Activated CD8-positive, alpha-beta memory T cell treated with anti-CD3 and anti-CD28 coated beads for 24 hours (primary cell): Measurements from ENCODE around the gene MYD88.
"Not testable (repeated sequence)": the region's sequence is repeated elsewhere in the genome, so short reads cannot be mapped to it uniquely, and the experiment has no call there.

Source experiments
- DNase-seq: peaks from one replicate; pipeline ENCODE4 v3.0.0-alpha.2; 2020

MYD88 gene

DNA sequence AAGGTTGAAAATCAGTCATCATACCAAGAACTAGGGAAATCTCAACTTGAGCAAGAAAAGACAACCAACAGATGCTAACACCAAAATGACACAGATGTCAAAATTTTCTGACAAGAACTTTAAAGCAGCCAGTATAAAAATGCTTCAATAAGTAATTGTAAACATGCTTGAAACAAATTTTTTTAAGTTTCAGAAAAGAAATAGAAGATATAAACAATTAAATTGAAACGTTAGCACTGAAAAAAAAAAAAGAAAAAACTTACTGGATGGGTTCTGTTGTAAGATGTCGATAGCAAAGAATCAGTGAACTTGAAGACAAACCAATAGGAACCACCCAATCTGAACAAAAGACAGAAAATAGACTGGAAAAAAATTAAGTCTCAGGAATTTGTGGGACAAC, 8.0 kb downstream of the MYD88 start:
- no peak for DNase-seq

DNA sequence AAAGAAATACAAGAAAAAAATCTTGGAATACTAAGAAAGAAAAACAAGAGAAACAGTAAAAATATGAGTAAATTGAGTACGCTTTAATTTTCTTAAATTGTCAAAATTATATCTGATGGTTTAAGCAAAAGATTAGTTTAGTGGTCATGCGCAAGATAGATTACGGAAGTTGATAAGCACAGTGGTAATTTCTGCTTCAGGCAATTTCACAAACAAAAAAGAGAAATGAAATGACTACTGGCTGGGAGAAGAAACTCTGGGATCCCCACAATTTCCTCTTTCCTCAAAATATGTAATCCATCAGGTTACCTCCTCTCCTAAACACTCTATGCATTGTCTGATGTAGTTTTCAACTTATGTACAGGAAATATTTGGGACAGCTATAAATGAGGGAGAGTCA, 9.0 kb downstream of the MYD88 start:
- DNase-seq: no peak

DNA sequence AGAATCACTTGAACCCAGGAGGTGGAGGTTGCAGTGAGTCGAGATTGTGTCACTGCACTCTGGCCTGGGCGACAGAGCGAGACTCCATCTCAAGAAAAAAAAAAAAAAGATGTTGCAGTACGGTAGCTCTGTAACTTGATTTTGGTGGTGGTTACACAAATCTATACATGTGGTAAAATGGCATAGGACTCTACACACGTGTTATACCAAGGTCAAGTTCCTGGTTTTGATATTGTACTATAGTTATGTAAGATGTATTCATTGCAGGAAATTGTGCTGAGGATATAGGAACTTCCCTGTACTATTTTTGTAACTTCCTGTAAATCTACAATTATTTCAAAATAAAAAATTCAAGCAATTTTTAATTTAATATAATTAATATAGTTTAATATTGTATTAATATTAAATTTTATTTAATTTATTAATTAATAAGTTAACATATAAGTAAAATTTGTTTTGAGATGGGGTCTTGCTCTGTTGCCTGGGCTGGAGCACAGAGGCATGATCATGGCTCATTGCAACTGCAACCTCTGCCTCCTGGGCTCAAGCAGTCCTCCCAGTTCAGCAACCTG, 9.9 kb downstream of the MYD88 start:
- DNase-seq: no peak

DNA sequence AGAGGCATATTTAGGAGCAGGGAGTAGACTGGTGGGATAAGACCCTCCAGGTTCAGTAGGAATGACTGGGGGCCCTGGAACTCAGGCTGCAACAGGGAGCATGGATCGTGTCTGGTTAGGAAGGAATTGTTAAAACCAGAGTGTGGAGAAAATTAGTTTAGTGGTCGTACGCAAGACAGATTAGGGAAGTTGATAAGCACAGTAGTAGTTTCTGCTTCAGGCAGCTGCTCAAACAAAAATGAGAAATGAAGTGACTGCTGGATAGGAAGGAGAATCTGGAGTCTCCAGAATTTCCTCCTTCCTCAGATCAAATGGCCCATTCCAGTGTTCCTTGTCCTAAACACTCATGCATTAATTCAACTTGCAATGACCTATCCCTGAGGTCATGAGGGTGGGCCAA, 11.2 kb downstream of the MYD88 start:
- DNase-seq: no peak

DNA sequence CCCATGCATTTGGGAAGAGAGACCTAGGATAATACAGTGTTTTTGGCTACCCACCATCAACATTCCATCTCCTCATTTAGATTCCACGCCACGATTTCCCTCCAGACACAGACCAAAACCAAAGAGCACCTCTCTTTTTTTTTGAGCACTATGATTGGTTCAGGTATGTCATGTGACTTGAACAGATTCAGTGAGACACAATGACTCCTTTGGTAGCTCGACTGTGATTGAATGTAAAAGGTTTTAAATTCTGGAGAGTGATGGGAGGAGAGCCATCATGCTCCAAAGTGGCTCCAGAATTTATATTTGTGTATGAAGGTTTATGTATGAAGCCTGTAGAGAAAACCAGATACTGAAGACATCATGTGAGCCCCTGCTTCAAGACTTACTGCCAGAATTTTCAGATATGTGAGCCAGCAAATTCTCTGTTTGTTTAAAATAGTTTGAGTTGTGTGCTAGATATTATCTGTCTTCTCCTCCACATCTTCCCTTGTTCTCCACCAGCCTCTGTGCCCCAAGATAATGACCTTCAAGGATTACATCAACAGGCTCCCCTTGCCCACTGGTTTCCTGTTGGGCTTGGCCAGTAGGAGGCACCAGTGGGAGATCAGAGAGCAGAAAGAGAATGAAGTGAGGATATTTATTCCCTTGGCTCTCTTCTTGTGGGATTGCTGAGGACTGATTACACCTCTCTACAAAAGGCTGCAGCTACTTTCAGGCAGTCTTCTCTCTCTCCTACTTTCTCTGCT, 12.5 kb downstream of the MYD88 start:
- DNase-seq: no peak

DNA sequence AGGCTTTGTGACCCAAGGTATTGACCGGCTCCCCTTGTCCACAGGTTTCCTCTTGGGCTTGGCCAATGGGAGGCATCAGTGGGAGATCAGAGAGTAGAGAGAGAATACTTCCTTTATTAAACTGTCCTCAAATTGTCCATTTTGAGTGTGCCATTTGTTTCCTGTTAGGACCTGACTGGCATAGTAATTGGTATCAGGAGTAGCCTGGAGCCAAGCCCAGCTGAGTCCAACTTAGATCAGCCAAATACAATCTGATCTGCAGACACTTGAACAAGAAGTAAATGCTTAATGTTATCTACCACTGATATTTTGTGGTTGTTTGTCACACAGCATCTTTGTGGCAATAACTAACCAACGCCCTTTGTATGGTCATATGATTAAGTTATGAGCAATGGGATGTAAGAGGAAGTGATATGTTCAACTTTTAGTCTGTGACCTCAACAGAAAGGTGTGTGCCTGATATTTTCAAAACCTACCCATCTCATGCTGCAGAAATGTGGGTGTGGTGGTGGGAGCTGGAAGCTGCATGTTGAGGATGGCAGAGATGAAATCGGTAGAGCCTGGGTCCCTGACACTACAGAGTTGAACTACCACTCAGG, 13.3 kb downstream of the MYD88 start:
- no peak for DNase-seq

DNA sequence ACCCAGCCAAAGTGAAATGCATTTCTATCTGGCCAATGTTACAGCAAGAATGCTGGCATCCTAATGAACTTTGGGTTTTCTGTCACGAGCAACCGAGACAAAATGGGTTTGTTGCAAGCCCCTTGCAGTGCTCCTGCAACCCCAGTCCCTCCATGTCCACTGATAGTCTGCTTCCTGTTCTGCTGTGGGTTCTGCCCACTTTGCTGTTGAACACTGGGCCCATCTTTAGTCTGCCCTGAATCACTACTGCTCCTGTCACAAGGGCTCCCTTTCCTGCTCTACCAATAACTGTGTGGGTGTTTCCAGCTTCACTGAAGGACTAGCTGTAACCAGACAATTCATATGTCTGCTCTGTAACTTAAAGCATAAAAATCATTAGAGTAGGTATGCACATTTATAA, 14.1 kb downstream of the MYD88 start:
- no peak for DNase-seq

DNA sequence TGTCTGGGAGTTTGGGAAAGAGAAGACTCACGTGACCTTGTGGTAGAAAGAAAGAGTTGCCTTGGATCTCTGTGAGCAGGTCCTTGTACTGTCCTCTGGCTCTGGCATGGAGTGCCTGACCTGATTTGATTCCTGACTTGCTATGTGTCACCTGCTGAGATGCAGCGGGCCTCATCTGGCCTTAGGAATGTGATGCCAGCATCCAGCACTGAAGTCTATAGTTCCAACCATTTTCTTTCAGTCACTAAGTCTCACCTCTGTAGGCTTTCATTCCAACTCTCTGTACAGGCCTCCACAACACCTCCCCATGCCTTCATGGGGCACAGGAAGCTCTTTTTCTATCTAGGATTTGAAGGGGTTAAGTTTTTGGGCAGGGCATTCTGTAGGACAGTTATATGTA, 14.8 kb downstream of the MYD88 start:
- no peak for DNase-seq

DNA sequence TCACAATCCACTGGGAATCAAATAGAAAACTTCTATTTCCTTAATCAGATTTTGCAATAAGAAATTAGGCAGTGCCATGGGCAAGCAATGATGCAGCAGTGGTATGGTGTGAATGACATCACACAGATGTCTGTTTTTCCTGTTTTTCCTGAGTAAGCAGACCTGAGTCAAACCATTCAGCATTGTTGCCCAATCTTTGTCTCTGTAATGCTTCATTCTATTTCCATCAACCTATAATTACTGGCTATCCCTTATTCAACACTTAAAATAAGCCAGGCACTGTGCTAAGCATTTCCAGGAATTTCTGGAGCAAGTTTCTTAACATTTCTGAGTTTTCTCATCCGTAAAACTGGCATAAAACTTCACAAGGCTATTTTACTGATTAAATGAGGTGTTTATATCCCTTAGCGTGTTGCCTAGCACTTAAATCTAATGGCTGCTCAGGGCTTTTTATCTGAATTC, 15.6 kb downstream of the MYD88 start:
- no peak for DNase-seq

DNA sequence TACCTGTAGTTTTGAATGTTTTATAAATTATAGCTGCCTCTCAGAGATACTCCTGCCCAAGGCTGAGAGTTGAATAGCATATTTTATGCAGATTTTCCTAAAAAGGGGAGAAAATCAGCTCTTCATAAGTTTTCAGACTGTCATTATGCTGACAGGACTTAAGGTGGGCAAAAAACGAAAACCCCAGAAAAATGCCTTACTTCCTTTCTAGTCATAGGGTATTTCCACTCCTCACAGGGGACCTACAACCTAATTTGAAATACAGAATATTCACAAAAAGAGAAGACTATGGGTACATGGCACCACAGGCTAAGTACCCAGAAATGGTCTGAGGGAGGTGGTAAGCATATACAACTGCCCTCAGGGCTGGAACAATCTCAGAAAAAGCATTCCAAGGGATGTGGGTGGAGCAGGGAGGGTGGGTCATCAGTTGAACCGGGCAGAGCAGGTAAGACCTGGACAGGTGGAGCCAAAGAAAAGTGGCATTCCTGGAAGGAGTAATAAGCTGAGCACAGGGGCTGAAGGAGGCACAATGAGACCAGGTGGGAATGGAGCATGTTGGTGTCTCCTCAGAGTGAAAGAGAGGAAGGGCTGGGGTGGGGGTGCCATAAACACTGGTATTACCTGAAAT, 16.3 kb downstream of the MYD88 start:
- no peak for DNase-seq

DNA sequence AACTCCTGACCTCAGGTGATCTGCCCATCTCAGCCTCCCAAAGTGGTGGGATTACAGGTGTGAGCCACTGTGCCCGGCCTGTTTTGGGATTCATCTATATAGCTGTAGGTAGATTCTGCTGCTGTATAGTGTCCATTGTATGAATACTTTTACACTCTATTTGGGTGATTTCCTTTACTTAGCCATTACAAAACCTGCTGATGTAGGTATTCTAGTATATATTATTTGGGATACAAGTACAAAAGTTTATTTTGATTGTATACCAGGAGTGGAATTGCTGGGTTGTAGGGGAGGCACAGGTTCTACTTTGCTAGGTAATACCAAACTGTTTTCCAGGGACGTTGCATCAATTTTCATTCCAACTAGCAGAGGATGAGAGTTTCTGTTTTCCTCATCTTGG, 17.4 kb downstream of the MYD88 start:
- DNase-seq: no peak

DNA sequence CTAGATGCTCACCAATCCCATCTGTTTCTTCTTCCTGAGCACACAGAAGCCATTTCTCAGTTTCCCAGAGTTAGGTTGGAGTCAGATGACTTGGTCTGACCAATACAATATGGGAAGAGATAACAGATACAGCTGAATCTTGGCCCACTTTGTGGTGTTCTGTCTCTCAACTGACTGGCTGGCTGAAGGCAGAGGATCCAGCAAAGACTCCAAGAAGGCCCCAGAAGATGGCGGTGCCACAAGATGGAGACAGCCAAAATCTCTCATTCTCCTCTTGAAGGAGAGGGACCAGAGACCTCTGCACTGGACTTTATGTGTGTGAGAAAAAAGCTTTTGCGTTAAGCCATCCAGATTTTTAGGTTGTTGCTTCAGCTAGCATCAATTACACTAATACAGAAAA, 18.7 kb downstream of the MYD88 start:
- no peak for DNase-seq

DNA sequence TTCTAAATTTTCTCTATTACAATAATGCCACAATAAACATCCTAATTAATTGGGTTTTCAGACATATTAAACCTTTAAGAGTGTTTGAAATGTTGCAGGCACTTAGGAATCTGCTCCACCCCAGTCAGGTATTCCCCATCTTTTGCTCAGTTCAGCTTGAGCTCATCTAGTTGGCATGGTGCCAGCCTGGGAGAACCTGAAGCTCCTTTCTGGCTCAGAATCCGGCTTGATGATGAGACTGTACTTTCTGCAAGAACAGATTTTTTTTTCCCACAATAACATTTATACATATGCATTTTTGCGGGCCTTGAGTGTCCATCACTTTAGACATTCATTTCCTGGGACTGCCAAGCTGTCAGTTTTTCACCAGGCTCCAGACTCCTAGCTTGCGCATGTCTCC, 19.1 kb downstream of the MYD88 start:
- no peak for DNase-seq

DNA sequence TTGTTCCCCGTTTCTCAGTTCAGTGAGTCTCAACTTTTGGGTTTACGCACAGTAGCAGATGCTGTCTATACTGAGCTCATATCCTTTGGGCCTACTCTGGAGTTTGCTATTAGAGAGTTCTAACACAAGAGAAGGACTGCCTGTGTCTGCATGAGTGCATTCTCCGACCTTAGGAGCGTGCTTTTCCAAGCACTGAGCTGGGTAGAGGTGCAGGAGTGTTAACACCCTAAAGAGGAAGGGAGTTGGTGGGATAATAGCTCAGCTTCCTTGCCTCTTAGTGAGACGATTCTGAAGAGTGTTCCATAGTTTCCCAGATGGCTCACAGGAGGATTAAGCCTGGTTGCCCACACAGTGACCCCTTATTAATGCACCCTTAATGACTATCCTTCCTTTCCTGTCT, 20.0 kb downstream of the MYD88 start:
- DNase-seq: no peak

DNA sequence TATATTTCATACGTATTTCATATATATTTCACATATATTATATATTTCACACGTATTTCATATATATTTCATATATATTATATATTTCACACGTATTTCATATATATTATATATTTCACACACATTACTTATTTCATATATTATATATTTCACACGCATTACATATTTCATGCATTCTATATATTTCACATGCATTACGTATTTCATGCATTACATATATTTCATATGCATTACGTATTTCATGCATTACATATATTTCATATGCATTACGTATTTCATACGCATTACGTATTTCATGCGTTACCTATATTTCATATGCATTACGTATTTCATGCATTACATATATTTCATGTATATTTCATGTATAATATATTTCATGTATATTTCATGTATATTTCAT, 22.2 kb downstream of the MYD88 start:
- not testable (repeated sequence) for DNase-seq

DNA sequence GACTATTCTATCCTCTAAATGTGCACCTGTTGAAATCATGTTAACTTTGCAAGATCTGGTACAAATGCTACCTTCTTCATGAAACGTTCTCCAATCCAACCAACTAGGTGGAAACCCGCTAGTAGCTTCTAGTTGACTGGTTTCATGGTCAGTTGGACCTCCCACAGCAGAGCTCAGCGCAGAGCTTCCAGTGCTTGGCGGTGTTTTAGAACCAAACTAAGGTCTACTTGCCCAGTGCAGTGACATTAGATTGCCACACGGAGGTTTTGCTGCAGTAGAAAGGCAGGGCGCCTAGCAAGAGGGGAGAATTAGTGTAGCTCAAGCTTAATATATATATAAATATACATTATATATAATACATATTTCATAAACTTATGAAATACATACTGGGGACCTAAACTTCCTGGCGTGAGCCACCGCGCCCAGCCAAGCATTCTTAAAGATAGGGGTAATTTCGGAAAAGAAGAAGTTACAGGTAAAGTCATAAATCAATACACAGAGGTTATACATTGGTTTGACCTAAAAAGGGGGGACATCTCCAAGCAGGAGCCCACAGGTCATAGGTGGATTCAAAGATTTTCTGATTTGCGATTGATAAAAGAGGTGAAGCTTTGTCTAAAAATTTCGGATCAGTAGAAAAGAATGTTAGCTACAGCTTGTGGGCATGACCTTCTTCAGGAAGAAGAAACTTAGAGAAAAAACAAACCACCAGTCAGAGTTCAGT, 24.8 kb downstream of the MYD88 start:
- DNase-seq: no peak

DNA sequence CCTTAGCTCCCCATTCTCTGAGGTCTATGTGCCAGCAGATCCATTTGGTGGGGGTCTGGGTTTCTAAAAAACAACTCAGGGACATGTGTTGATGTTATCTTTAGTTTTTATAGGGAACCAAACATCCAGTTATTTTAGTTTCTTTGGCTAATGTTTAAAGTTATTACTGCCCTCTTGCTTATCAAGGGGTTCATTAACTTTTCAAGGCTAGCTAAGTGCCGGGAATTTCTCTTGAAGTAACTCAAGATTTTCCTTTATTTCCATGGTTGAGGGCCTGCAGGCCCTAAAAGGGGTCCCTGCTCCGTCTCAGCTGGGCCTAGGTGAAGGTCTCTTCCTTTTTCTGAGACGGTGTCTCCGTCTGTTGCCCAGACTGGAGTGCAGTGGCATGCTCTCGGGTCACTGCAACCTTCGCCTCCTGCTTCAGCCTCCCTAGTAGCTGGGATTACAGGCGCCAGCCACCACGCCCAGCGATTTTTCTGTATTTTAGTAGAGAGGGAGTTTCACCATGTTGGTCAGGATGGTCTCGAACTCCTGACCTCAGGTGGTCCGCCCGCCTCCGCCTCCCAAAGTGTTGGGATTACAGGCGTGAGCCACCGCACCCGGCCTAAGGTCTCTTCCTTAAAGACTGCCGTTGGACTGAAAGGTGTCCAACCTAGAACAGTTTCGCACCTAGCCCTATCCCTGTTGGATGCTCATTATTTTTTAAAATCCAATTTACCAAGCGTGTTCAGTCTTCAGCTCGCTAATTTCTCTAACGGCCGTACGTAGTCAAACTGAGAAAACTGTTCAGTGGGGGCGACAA, 25.6 kb downstream of the MYD88 start:
- no peak for DNase-seq

DNA sequence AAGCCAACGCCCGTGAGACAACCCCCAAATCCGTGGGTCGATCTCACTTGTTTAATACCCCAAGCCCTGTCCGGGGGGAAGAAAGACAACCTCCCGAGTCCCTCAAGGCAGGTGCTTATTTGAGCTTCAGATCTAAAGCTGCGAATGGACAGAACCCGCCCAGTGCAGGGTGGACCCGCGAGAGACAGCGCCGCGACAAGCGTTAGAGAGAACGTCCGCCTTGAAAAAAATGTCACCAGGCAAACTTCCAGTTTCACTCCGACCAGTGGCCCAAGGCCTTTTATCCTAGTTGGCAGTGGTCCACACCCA, 26.1 kb downstream of the MYD88 start:
- no peak for DNase-seq

DNA sequence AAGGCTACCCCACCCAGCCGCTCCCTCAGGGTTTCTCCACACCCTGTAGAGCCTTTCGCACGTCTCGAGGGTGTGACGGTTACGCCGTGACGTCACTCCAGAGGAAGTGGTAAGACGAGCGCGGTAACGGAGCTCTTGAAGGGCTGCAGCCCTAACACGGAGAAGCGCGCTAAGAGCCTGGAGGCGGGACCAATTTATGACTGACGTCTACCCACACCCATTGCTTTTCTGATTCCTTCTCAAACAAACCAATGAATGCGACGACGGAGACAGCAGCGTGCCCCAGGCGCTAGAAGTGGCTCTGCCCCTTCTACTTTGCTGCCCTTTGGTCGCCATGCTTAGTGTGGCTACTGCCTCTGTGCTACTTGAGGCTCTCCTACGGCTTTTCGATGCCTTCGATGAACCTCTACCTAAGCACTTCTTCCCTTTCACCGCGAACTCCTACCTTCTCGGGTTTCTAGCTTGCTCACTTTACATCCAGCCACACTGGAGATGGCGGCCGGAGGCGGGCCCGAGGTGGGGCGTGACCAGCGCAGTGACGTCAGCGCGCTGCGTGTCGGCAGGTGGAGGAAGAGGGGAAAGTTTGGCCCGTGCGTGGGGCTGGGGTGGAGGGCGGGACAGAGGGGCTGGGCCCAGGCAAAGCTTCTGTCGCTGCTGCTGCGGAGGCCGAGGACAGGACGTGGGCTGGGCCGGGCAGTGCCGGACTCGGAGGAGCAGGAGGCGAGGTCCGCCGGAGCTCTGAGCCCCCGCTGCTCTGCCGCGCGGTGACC, 26.7 kb downstream of the MYD88 start, which contains the start of gene OXSR1:
TSS of gene OXSR1 (plus strand) at position 586 of the 770 bp plus-strand sequence. CDS start 340 bp downstream, outside the sequence.
- peak; percentile 99 for DNase-seq

DNA sequence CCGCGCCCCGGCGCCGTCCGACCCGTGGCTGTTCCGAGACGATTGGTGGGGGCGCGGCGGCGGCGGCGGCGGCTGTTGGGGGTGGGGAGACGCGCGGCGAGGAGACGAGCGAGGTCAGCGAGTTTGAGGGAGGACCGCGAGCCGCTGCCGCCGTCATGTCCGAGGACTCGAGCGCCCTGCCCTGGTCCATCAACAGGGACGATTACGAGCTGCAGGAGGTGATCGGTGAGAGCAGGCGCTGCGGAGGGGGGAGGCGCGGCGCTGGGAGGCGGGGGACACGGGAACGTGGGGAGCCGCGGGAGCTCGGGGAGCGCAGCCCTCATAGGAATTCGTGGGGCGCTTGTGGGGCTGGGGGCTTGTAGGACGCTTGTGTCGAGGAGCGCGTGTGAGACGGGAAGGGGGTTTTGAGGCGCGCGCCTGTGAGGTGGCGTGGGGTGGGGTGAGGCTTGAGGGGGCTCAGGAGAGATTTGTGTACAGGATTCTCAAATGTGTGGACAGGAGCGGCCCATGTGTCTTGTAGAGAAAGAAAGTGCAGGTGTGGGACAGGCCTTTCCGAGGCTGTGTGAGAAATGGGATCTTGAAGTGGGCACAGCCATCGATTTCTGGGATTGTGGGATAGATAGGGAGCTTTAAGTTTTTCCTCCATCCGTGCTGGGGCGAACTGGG, 27.4 kb downstream of the MYD88 start:
- DNase-seq: no peak

DNA sequence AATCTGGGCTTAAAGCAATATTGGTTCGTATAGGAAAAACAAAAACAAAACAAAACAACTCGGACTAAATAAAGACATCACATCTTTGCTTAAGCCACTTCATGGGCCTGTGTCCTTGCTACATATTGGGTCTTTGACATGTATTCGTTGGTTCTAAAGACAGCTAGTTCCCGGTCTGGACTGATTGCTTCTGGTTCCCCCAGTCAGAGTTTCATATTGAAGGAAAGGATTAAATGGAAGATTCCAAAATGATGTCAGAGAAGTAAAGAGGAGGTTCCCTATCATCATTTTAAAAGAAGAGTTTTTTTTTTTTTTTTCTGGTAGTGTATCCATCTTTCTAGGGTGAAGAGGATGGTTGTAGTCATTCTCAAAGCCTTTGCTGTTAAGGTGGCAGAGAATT, 29.1 kb downstream of the MYD88 start:
- no peak for DNase-seq
